Measurements from ENCODE around the gene RPRD1A. TPM values are rescaled to one million over a fixed set of nuclear protein-coding genes. Genes with fewer than 3 reads are reported as not detected.

RPRD1A gene
- total and polyA plus RNA-seq, 9 of the 15 experiments (the other 6 are each of a cell fraction or from before 2014, with no cell fraction given), result 30.2 to 142 (median 66.0) TPM

DNA sequence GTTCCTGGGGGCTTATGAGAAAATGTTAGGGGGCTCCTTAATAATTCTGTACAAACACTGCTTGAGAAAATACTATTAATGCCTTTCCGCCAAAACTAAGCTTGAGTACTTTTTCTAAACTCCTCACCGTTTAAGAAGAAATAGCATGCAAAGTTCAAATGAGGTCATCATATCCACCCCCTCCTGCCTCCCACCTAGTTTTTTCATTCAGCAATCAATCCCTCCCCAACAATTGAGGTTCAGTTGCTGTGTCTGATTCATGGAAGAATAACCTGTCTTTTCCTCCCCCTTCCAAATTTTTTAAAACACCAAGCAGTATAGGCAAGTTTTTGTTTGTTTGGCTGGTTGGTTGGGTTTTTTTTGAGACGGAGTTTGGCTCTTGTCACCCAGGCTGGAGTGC, 119.3 kb downstream of the RPRD1A start:
- FAIRE-seq, result no peak

More for the DNA sequence above, 119.3 kb downstream of the RPRD1A start:
- H3K79me2 ChIP-seq (ENCODE audit: control insufficient read depth, insufficient read depth, low read length), result no peaks in the 10 kb centered on the region
- DNase-seq (ENCODE audit: extremely low read depth in 1 of 4, low spot score in 3 of 4) (no peak), ATAC-seq (no peak)
- no peak overlapping the region for H3K4me2 ChIP-seq (ENCODE audit: insufficient read depth, low read length)
- H3K27me3 ChIP-seq (ENCODE audit: control insufficient read depth in 2 of 2, insufficient read depth in 2 of 2, low read length in 2 of 2), result peaks cover 0 to 13% of the 10 kb centered on the region in 2 experiments; a peak in 4 of 5 replicates
- H3K4me3 ChIP-seq, result no peak overlapping the region
- H3K27ac ChIP-seq (ENCODE audit: extremely low read depth, low read depth, low read length), result no peak overlapping the region
- H3K36me3 ChIP-seq (ENCODE audit: control insufficient read depth, insufficient read depth, low read length), result no peaks in the 10 kb centered on the region
- H4K20me1 ChIP-seq (replicated peaks; ENCODE audit: control insufficient read depth, insufficient read depth, low read length), result no peaks in the 10 kb centered on the region
- H3K9me1 ChIP-seq (ENCODE audit: control insufficient read depth, insufficient read depth, low read length), result no peaks in the 10 kb centered on the region
- CTCF ChIA-PET (ENCODE audit: low intra/inter-chr PET ratio), result no interaction called here
- TF ChIP-seq USF1 (CRISPR knock-in tag; IDR thresholded peaks at IDR 0.05), result no peak
- TF ChIP-seq ZNF76 (CRISPR knock-in tag; IDR thresholded peaks at IDR 0.05; ENCODE audit: borderline replicate concordance), result no peak
- TF ChIP-seq REST (IDR thresholded peaks at IDR 0.05; ENCODE audit: borderline replicate concordance), result no peak
- no peak for TF ChIP-seq REST (CRISPR knock-in tag; IDR thresholded peaks at IDR 0.05; ENCODE audit: low read depth)
- TF ChIP-seq SUPT5H (IDR thresholded peaks at IDR 0.05), result no peak
- no peak for TF ChIP-seq SNAPC5 (CRISPR knock-in tag; IDR thresholded peaks at IDR 0.05)
- no peak for TF ChIP-seq ZNF780A (CRISPR knock-in tag; IDR thresholded peaks at IDR 0.05)
- TF ChIP-seq TAF15 (IDR thresholded peaks at IDR 0.05; ENCODE audit: low read depth, low read length), result no peak
- TF ChIP-seq KHSRP (IDR thresholded peaks at IDR 0.05), result no peak
- TF ChIP-seq ARHGAP35 (IDR thresholded peaks at IDR 0.05; ENCODE audit: partially characterized antibody), result no peak
- TF ChIP-seq ERF (CRISPR knock-in tag; IDR thresholded peaks at IDR 0.05), result no peak
- no peak for TF ChIP-seq FOXJ2 (tag; IDR thresholded peaks at IDR 0.05)
- TF ChIP-seq RBM15 (IDR thresholded peaks at IDR 0.05; ENCODE audit: insufficient read depth, low read length), result no peak
- POLR2A ChIA-PET, result interaction anchor here (0.6 kb wide), 2 partner anchors 549 to 804 kb away, joined by 3 read pairs; no protein-coding TSS in a partner anchor
- H3K9me3 ChIP-seq (replicated peaks; ENCODE audit: control insufficient read depth, insufficient read depth, low read depth, low read length), result no peaks in the 10 kb centered on the region
- in situ Hi-C loops (cut with MboI) (no loop called here), intact Hi-C loops (cut with micrococcal nuclease) (no loop called here)
- peaks cover 0 to 7% of the 10 kb centered on the region in 2 experiments; a peak in 2 of 5 replicates for H3K4me1 ChIP-seq (replicated peaks in 1 of 2; ENCODE audit: control insufficient read depth in 2 of 2, insufficient read depth in 2 of 2, low read length in 2 of 2)
- 11% methylated on average over 3 of the region's 3 CpGs for WGBS (ENCODE audit: insufficient coverage, low coverage, missing lambda C conversion rate)
- BruUV-seq (replicated peaks), result no TSS peak
- no peak overlapping the region for H2AFZ ChIP-seq (ENCODE audit: low read depth, low read length)
- H3K9ac ChIP-seq (ENCODE audit: insufficient read depth in 1 of 2, low read depth in 2 of 2, low read length in 2 of 2), result no peak overlapping the region
